Head of caudate nucleus (tissue), 42 donors: ENCODE measurements around the gene TCEAL2.
"Not testable (repeated sequence)": the region's sequence is repeated elsewhere in the genome, so short reads cannot be mapped to it uniquely, and the experiment has no call there.

Experiments
- DNase-seq, 42 donors: peaks; one replicate each; pipeline versions ENCODE4 v3.0.0 to v3.0.0-alpha.2; 2020 to 2021; ENCODE audit warnings: mixed read lengths in 7 of 42
- intact Hi-C: fragments of 100-400 bp; cut with DNase I; formaldehyde crosslinking; loops from one replicate; pipeline ENCODE4 v1.15.0; 2022

TCEAL2 gene

GRCh38 chrX:102125436-102125835 is at the start of gene TCEAL2:
Gene TCEAL2 (plus strand): TSS chrX:102125679. CDS start chrX:102126831, 1,152 bp downstream.
- peak in 41 of 42 donors; percentile 30 to 83 (median 61) for DNase-seq
- intact Hi-C loops: not testable (repeated sequence)

- intact Hi-C loops: no loop called here
- no peak for DNase-seq
Observed at GRCh38 chrX:102077426-102077825, 48.1 kb upstream of the TCEAL2 start.

GRCh38 chrX:102085706-102086105 is 39.8 kb upstream of the TCEAL2 start:
- no peak for DNase-seq

GRCh38 chrX:102113367-102113766 is 12.1 kb upstream of the TCEAL2 start:
- no peak for DNase-seq
- intact Hi-C loops: no loop called here

More at GRCh38 chrX:102085706-102086105, 39.8 kb upstream of the TCEAL2 start:
- intact Hi-C loops: no loop called here

GRCh38 chrX:102115748-102116147 is 9.7 kb upstream of the TCEAL2 start:
- intact Hi-C loops: no loop called here

GRCh38 chrX:102125014-102125413 is 465 bp upstream of the TCEAL2 start:
- intact Hi-C loops, DNase-seq: not testable (repeated sequence)

More at GRCh38 chrX:102115748-102116147, 9.7 kb upstream of the TCEAL2 start:
- no peak for DNase-seq

GRCh38 chrX:102126080-102126818 is 770 bp downstream of the TCEAL2 start:
- intact Hi-C loops: not testable (repeated sequence)
- DNase-seq: peak in 8 of 42 donors; percentile 2 to 31 (median 10)

- intact Hi-C loops: no loop called here
- DNase-seq: peak in 3 of 42 donors; percentile 10 to 45 (median 24)
Observed at GRCh38 chrX:102126863-102127262, 1.4 kb downstream of the TCEAL2 start.

GRCh38 chrX:102129473-102129872 is 4.0 kb downstream of the TCEAL2 start:
- no peak for DNase-seq
- intact Hi-C loops: no loop called here

GRCh38 chrX:102138064-102138463 is 12.6 kb downstream of the TCEAL2 start:
- DNase-seq: no peak
- intact Hi-C loops: no loop called here

- DNase-seq, intact Hi-C loops: not testable (repeated sequence)
Observed at GRCh38 chrX:102140876-102141275, 15.4 kb downstream of the TCEAL2 start.

GRCh38 chrX:102141631-102142030 is 16.2 kb downstream of the TCEAL2 start:
- peak in 15 of 42 donors; percentile 1 to 31 (median 11) for DNase-seq
- intact Hi-C loops: not testable (repeated sequence)

GRCh38 chrX:102142274-102142673 is 16.8 kb downstream of the TCEAL2 start, which contains the start of gene TCEAL6:
Gene TCEAL6 (minus strand): TSS chrX:102142481.
- DNase-seq: peak in 18 of 42 donors; percentile 0 to 56 (median 29)
- intact Hi-C loops: not testable (repeated sequence)

GRCh38 chrX:102154218-102154860 is 28.9 kb downstream of the TCEAL2 start:
- intact Hi-C loops: no loop called here
- DNase-seq: peak in 28 of 42 donors; percentile 4 to 63 (median 38)

GRCh38 chrX:102154900-102155805 is 29.7 kb downstream of the TCEAL2 start:
- intact Hi-C loops: no loop called here
- peak in 28 of 42 donors; percentile 5 to 44 (median 18) for DNase-seq

GRCh38 chrX:102155806-102156179 is 30.3 kb downstream of the TCEAL2 start, which contains the start of gene BEX5:
Gene BEX5 (minus strand): TSS chrX:102155977. CDS start chrX:102154265, 1,712 bp downstream.
- intact Hi-C loops: no loop called here
- DNase-seq: peak; percentile 9 to 83 (median 64)
